Suprapubic skin (tissue), 4 donors: ENCODE data around the gene SEPTIN10. TPM values are rescaled to one million over a fixed set of nuclear protein-coding genes. Genes with fewer than 3 reads are reported as not detected.

Experiments
- DNase-seq, 2 donors: peaks; one replicate each; pipeline ENCODE4 v3.0.0-alpha.2; 2019; ENCODE audit warnings: low spot score in 2 of 2
- H3K27ac ChIP-seq: fragments of 200-600 bp; sonication (generic); one replicate; pipeline ENCODE4 v1.5.1; 2019
- H3K27me3 ChIP-seq: fragments of 200-600 bp; sonication (generic); one replicate; pipeline ENCODE4 v1.5.1; 2019
- H3K36me3 ChIP-seq: fragments of 200-600 bp; sonication (generic); one replicate; pipeline ENCODE4 v1.5.1; 2019
- H3K4me1 ChIP-seq: fragments of 200-600 bp; sonication (generic); one replicate; pipeline ENCODE4 v1.5.1; 2019
- H3K4me3 ChIP-seq: fragments of 200-600 bp; sonication (generic); one replicate; pipeline ENCODE4 v1.5.1; 2019; ENCODE audit warnings: mild to moderate bottlenecking
- H3K9me3 ChIP-seq: fragments of 200-600 bp; sonication (generic); one replicate; pipeline ENCODE4 v1.5.1; 2019
- EP300 ChIP-seq: sonication (generic); formaldehyde crosslinking; IDR thresholded peaks from one replicate; pipeline ENCODE4 v1.6.1; 2017; ENCODE audit warnings: antibody characterized with exemption
- POLR2A ChIP-seq, 2 donors: fragments of 450-650 bp; IDR thresholded peaks; one replicate each; pipeline ENCODE4 v1.6.1; 2017; ENCODE audit warnings: antibody characterized with exemption in 2 of 2, mild to moderate bottlenecking in 2 of 2, moderate library complexity in 2 of 2
- POLR2AphosphoS5 ChIP-seq, 3 donors: sonication (generic); formaldehyde crosslinking; IDR thresholded peaks; one replicate each; pipeline ENCODE4 v1.6.1; 2017; ENCODE audit warnings: antibody characterized with exemption in 3 of 3
- WGBS: methylation state at CpG from one replicate; pipeline ENCODE4 v1.1.5; 2018; 5-methylcytosine and 5-hydroxymethylcytosine counted together
- total RNA-seq, 4 donors: library from RNA; depleted of rRNA; stranded (reverse); fragments of >200 nt; gene quantifications; one replicate each; pipeline ENCODE4 v1.1.0, GENCODE V29; 2016
- TF ChIP-seq, protein P1 (sequence below), 2 donors: fragments of 200-600 bp in 1 of 2; fragments of 450-650 bp in 1 of 2; sonication (generic) in 1 of 2; IDR thresholded peaks; one replicate each; pipeline ENCODE4 v1.5.1; 2016 to 2019; ENCODE audit warnings: antibody characterized with exemption in 2 of 2, mild to moderate bottlenecking in 1 of 2, moderate library complexity in 1 of 2

SEPTIN10 gene
- total RNA-seq, 4 donors from 2014 or later = 92.7 to 152 (median 110) TPM

GRCh38 chr2:109499566-109499965, 114.2 kb downstream of the SEPTIN10 start:
- Histone ChIP-seq H3K27ac (no peak overlapping the region), H3K4me1 (peaks cover 11% of the 10 kb centered on the region), H3K36me3 (no peaks in the 10 kb centered on the region), H3K9me3 (no peaks in the 10 kb centered on the region), H3K4me3 (no peak overlapping the region), H3K27me3 (no peaks in the 10 kb centered on the region)
- WGBS = 61% methylated on average over 5 of the region's 5 CpGs
- TF ChIP-seq POLR2A (IDR thresholded peaks at IDR 0.05) (no peak), EP300 (no peak)
- DNase-seq = no peak

- no peak overlapping the region for H3K4me3 ChIP-seq
- peaks cover 11% of the 10 kb centered on the region for H3K4me1 ChIP-seq
- H3K27ac ChIP-seq = no peak overlapping the region
- H3K27me3 ChIP-seq = no peaks in the 10 kb centered on the region
- no peaks in the 10 kb centered on the region for H3K9me3 ChIP-seq
- H3K36me3 ChIP-seq = no peaks in the 10 kb centered on the region
- TF ChIP-seq POLR2AphosphoS5 (IDR thresholded peaks at IDR 0.05) = no peak
- TF ChIP-seq EP300 = no peak
- no peak for TF ChIP-seq POLR2A (IDR thresholded peaks at IDR 0.05)
- TF ChIP-seq, protein P1, sequence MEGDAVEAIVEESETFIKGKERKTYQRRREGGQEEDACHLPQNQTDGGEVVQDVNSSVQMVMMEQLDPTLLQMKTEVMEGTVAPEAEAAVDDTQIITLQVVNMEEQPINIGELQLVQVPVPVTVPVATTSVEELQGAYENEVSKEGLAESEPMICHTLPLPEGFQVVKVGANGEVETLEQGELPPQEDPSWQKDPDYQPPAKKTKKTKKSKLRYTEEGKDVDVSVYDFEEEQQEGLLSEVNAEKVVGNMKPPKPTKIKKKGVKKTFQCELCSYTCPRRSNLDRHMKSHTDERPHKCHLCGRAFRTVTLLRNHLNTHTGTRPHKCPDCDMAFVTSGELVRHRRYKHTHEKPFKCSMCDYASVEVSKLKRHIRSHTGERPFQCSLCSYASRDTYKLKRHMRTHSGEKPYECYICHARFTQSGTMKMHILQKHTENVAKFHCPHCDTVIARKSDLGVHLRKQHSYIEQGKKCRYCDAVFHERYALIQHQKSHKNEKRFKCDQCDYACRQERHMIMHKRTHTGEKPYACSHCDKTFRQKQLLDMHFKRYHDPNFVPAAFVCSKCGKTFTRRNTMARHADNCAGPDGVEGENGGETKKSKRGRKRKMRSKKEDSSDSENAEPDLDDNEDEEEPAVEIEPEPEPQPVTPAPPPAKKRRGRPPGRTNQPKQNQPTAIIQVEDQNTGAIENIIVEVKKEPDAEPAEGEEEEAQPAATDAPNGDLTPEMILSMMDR (IDR thresholded peaks at IDR 0.05) = no peak
- WGBS = 87% methylated on average over 9 of the region's 15 CpGs
- DNase-seq = no peak
Observed at GRCh38 chr2:109498906-109499305, 114.9 kb downstream of the SEPTIN10 start.

- DNase-seq = no peak
- WGBS = 62% methylated on average over 13 of the region's 19 CpGs
Observed at GRCh38 chr2:109497911-109498870, 115.6 kb downstream of the SEPTIN10 start.

GRCh38 chr2:109497463-109497862, 116.3 kb downstream of the SEPTIN10 start:
- Histone ChIP-seq H3K4me1 (peaks cover 11% of the 10 kb centered on the region), H3K36me3 (peaks cover 2% of the 10 kb centered on the region), H3K4me3 (no peak overlapping the region), H3K27me3 (no peaks in the 10 kb centered on the region), H3K9me3 (no peaks in the 10 kb centered on the region), H3K27ac (no peak overlapping the region)
- WGBS = 58% methylated on average over 8 of the region's 8 CpGs
- DNase-seq = no peak
- TF ChIP-seq POLR2A (IDR thresholded peaks at IDR 0.05) (no peak), POLR2AphosphoS5 (IDR thresholded peaks at IDR 0.05) (no peak), EP300 (no peak)
- TF ChIP-seq, protein P1 (IDR thresholded peaks at IDR 0.05) = no peak

More at GRCh38 chr2:109497911-109498870, 115.6 kb downstream of the SEPTIN10 start:
- no peak overlapping the region for H3K27ac ChIP-seq
- H3K4me3 ChIP-seq = no peak overlapping the region
- TF ChIP-seq, protein P1 (IDR thresholded peaks at IDR 0.05) = no peak
- no peak for TF ChIP-seq POLR2AphosphoS5 (IDR thresholded peaks at IDR 0.05)
- no peak for TF ChIP-seq POLR2A (IDR thresholded peaks at IDR 0.05)
- no peak for TF ChIP-seq EP300
- no peaks in the 10 kb centered on the region for H3K9me3 ChIP-seq
- H3K36me3 ChIP-seq = peaks cover 2% of the 10 kb centered on the region
- H3K27me3 ChIP-seq = no peaks in the 10 kb centered on the region
- H3K4me1 ChIP-seq = peaks cover 11% of the 10 kb centered on the region

DNA sequence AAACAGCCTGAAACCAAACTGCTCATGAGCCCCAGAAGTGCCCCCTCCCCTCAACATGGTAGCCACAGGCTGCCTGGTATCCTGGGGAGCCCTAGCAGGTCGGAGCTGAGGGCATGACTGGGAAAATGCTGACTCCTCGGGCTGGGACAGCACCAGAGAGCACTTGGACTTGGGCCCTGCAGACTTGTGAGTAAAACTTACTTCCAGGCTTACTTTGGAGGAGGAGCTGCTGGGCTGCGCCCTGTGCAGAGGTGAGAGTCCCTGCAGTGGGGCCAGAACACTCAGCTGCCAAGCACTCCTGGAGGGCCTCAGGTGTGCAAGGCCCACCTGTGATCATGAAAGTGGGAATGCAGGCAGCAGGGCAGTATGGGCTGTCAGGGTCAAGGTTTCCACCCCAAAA, 119.4 kb downstream of the SEPTIN10 start:
- no peak overlapping the region for H3K27ac ChIP-seq
- TF ChIP-seq EP300 = no peak
- TF ChIP-seq POLR2A (IDR thresholded peaks at IDR 0.05) = no peak
- TF ChIP-seq, protein P1 (IDR thresholded peaks at IDR 0.05) = no peak
- no peak for TF ChIP-seq POLR2AphosphoS5 (IDR thresholded peaks at IDR 0.05)
- H3K9me3 ChIP-seq = no peaks in the 10 kb centered on the region
- H3K4me1 ChIP-seq = peaks cover 11% of the 10 kb centered on the region
- H3K36me3 ChIP-seq = peaks cover 5% of the 10 kb centered on the region
- no peaks in the 10 kb centered on the region for H3K27me3 ChIP-seq
- 28% methylated on average over 2 of the region's 3 CpGs for WGBS
- DNase-seq = no peak
- H3K4me3 ChIP-seq = no peak overlapping the region
